ENCODE results near the gene TBC1D2B.

GRCh38 chr15:78110916-78111475 lies 33.5 kb upstream of the TBC1D2B start:
- TF ChIP-seq CTCF (IDR thresholded peaks at IDR 0.05): no peak
- no peak for TF ChIP-seq POLR2AphosphoS5 (IDR thresholded peaks at IDR 0.05)
- TF ChIP-seq EP300 (IDR thresholded peaks at IDR 0.05): no peak
- no peak for TF ChIP-seq POLR2A (IDR thresholded peaks at IDR 0.05)

All from stomach (tissue), 4 donors.